GM12873 (cell line): ENCODE measurements around the gene UBD.

Experiments used
- TF ChIP-seq, protein P1 (sequence below): IDR thresholded peaks from 2 replicates; pipeline ENCODE4 v1.5.1; 2012; ENCODE audit warnings: low read depth, mild to moderate bottlenecking, moderate library complexity, low read length, control low read depth; ENCODE audit not compliant: insufficient read depth; ENCODE audit errors: missing control alignments

The UBD gene

DNA sequence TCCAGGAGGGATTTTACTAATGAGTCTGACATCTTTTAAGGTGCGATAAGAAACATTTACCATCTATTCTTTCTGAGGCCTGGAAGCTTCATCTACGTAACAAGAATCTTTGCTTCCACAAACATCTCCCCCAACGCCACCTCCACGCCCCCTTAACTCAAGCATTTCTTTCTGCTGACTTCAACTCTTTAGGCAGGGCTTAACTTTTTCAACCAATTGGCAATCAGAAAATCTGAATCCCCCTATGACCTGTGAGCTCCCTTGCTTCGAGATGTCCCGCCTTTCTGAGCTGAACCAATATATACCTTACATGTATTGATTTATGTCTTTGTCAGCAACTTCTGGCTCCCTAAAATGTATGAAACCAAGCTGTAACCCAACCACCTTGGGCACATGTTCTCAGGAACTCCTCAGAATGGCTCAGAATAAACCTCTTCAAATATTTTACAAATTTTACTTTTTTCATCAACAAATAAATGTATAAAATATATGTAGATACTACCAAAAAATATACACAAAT, 36.9 kb upstream of the UBD start:
- TF ChIP-seq, protein P1, sequence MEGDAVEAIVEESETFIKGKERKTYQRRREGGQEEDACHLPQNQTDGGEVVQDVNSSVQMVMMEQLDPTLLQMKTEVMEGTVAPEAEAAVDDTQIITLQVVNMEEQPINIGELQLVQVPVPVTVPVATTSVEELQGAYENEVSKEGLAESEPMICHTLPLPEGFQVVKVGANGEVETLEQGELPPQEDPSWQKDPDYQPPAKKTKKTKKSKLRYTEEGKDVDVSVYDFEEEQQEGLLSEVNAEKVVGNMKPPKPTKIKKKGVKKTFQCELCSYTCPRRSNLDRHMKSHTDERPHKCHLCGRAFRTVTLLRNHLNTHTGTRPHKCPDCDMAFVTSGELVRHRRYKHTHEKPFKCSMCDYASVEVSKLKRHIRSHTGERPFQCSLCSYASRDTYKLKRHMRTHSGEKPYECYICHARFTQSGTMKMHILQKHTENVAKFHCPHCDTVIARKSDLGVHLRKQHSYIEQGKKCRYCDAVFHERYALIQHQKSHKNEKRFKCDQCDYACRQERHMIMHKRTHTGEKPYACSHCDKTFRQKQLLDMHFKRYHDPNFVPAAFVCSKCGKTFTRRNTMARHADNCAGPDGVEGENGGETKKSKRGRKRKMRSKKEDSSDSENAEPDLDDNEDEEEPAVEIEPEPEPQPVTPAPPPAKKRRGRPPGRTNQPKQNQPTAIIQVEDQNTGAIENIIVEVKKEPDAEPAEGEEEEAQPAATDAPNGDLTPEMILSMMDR = no peak

DNA sequence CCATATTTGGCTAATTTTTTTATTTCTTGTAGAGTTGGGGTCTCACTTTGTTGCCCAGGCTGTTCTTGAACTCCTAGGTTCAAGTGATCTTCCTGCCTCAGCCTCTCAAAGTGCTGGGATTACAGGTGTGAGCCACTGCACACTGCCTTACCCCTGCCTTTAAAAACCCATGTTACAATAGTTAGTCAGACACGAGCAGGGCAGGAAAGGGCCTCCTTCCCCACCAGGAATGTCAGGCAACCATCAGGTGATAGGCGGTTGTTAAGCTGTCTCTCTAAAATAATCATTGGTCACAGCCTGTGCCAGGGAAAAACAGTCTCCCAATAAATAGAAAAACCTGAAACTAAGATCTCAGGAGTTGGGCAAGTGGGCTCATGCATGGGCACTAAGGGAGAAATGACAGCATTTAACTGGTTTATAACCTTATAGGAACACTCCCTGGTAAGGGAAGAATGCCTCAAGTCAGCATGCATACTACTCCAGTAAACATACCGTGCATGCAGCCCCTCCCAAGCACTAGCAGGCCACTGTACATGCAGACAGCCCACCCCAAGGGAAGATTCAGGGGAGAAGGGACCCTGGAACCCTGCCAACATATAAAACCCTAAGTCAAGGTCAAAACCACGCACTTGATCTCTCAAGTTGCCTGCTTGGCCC, 33.8 kb upstream of the UBD start:
- TF ChIP-seq, protein P1 = no peak

DNA sequence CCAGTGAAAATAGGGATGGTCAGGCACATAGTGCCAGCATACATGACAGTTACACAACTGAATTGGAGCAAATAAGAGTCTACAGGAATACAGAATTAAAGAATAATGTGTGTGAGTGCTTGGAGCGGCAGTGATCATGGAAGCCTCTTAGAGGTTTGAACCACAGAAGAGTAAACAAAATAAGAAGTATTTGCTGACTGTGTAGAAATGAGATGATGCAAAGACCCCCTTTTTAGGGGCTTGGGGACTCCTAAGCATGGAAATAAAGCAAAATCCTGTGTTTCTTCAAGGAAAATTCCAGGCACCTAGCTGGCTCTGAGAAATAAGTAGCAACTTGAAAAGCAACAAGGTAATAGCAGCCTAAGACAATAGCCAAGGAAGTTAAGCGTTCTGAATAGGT, 32.1 kb upstream of the UBD start:
- TF ChIP-seq, protein P1 = no peak

DNA sequence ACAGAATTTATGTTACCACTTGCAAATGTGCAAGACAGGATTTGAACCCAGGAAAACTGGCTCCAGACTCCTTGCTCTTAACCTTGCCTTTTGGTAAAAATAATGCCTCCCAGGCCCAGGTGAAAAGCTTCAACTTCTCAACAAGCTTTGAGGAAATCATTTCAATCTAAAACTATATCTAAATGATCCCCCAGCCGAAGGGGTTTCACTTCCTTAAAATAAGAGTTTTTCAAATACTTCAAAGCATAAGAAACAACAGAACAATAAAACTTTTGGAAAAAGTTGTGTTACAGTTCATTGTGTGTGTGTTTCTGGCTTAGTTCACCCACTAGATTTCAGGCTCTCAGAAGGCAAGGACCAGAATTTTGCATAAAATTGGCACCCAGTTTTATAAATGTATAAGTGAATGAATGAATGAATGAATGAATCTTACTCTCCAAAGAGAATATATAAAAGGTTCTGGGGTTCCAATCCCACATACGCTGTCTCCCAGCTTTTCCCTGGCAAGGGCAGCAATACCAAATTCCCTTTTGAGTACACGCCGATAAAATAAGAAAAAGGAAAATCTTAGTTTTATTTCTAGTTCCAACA, 30.8 kb upstream of the UBD start:
- TF ChIP-seq, protein P1 = no peak

DNA sequence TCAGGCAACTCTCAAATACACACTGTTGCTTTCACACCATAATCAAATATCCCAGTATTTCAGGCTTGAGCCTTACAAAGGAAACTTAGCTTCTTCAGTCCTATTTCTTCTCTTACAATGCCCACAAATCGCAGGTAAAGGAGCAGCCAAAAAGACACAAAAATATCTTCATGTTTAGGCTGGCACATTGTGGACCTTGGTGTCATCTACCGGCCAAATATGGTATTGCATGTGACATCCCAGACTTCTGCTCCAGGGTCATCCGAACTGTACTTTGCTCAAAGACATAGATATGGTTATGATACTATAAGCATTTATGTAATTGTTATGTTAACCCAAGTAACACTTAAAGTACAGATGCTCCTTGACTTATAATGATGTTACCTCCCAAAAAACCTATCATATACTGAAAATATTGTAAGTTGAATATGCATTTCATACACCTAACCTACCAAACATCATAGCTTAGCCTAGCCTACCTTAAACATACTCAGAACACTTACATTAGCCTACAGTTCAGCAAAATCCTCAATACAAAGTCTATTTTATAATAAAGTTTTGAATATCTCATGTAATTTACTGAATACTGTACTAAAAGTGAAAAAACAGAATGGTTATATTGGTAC, 30.0 kb upstream of the UBD start:
- TF ChIP-seq, protein P1 = peak; percentile 95

DNA sequence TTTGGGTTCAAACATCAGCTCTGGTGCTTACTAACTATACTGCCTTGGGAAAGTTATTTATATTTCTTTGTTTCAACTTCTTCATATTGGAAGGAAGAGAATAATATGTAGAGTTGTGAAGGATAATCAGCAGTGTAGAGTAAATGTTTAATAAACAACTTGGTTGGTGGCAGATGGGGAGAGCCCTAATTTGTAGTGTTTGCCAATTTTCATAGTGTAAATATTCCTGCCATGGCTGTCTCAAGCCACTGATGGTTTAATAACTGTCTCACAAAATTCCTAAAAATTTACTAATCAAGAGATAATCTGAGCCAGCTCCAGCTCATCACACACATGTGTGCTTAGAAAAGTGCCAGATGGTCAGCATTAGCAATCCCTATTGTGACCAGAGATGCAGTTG, 25.3 kb upstream of the UBD start, which contains the start of gene OR2H2:
TSS of gene OR2H2 (plus strand) at position 301 of the 400 bp plus-strand sequence. CDS start 2,824 bp downstream, outside the sequence.
- TF ChIP-seq, protein P1 = no peak

DNA sequence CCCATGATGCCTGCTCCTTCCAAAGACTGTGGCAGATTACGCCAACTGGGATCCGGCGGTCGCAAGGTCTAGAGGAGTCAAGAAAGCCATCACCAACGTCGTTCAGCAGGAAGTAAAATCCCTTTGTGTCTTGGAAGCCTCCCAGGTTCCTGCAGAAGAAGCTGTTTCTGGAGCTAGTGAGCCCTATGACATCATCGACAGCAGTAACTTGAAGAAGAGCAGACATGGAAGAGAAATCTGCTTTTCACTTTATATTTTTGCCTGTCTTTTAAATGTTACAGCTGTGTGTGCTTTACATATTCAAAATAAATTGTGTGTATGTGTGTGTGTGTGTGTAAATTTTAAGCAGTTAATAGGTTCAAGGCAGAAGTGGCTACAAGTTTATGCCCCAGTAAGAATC, 18.0 kb upstream of the UBD start:
- TF ChIP-seq, protein P1 = no peak
